Liver (tissue), 9 donors: ENCODE measurements around the gene SERPINA4. TPM values are rescaled to one million over a fixed set of nuclear protein-coding genes. Genes with fewer than 3 reads are reported as not detected.

Experiments
- DNase-seq: peaks from one replicate; pipeline ENCODE4 v3.0.0-alpha.2; 2017; ENCODE audit warnings: low spot score
- H3K27ac ChIP-seq, 2 donors: one replicate each; pipeline ENCODE4 v1.7.0; 2013; ENCODE audit warnings: inconsistent platforms in 2 of 2, low read length in 2 of 2, control low read depth in 1 of 2, low read depth in 1 of 2, mild to moderate bottlenecking in 1 of 2
- H3K27me3 ChIP-seq, 4 donors: one replicate each; pipeline versions ENCODE4 v1.6.1 to v1.7.0; 2013; ENCODE audit warnings: low read length in 3 of 4, inconsistent platforms in 1 of 4, mild to moderate bottlenecking in 1 of 4, moderate library complexity in 1 of 4; ENCODE audit not compliant: control insufficient read depth in 4 of 4, insufficient read depth in 4 of 4
- H3K36me3 ChIP-seq, 4 donors: one replicate each; pipeline versions ENCODE4 v1.6.1 to v1.7.0; 2013; ENCODE audit warnings: low read length in 3 of 4, mild to moderate bottlenecking in 3 of 4, low read depth in 1 of 4, moderate library complexity in 1 of 4; ENCODE audit not compliant: control insufficient read depth in 4 of 4, insufficient read depth in 3 of 4
- H3K4me1 ChIP-seq, 4 donors: one replicate each; pipeline versions ENCODE4 v1.6.1 to v1.7.0; 2013; ENCODE audit warnings: low read length in 3 of 4, mild to moderate bottlenecking in 3 of 4, moderate library complexity in 1 of 4; ENCODE audit not compliant: control insufficient read depth in 4 of 4, insufficient read depth in 4 of 4
- H3K4me3 ChIP-seq, 3 donors: one replicate each; pipeline versions ENCODE4 v1.6.1 to v1.7.0; 2013; ENCODE audit warnings: low read length in 3 of 3, control low read depth in 1 of 3, low read depth in 1 of 3, mild to moderate bottlenecking in 1 of 3
- H3K9ac ChIP-seq, 2 donors: one replicate each; pipeline ENCODE4 v1.7.0; 2013; ENCODE audit warnings: low read length in 2 of 2, mild to moderate bottlenecking in 2 of 2, moderate library complexity in 2 of 2, control low read depth in 1 of 2, low read depth in 1 of 2
- H3K9me3 ChIP-seq, 4 donors: one replicate each; pipeline versions ENCODE4 v1.6.1 to v1.7.0; 2013; ENCODE audit warnings: low read length in 3 of 4; ENCODE audit not compliant: control insufficient read depth in 4 of 4
- EGR1 ChIP-seq, 2 donors: IDR thresholded peaks; 2 replicates each; pipeline ENCODE4 v1.6.1; 2016 to 2018; ENCODE audit warnings: antibody characterized with exemption in 2 of 2, low read depth in 2 of 2
- FOXA1 ChIP-seq: IDR thresholded peaks from 2 replicates; pipeline ENCODE4 v1.6.1; 2016; ENCODE audit warnings: antibody characterized with exemption
- FOXA2 ChIP-seq: IDR thresholded peaks from 2 replicates; pipeline ENCODE4 v1.6.1; 2016; ENCODE audit warnings: antibody characterized with exemption
- HNF4A ChIP-seq, 2 donors: conservative IDR thresholded peaks; 2 replicates each; pipeline ENCODE4 v1.6.1; 2016; ENCODE audit warnings: antibody characterized with exemption in 2 of 2, mild to moderate bottlenecking in 2 of 2
- HNF4G ChIP-seq: IDR thresholded peaks from 2 replicates; pipeline ENCODE4 v1.6.1; 2016; ENCODE audit warnings: antibody characterized with exemption
- JUND ChIP-seq, 2 donors: IDR thresholded peaks; 2 replicates each; pipeline ENCODE4 v1.6.1; 2016; ENCODE audit warnings: antibody characterized with exemption in 2 of 2
- NR2F2 ChIP-seq: IDR thresholded peaks from 2 replicates; pipeline ENCODE4 v1.6.1; 2016; ENCODE audit warnings: antibody characterized with exemption
- RAD21 ChIP-seq, 2 donors: IDR thresholded peaks; 2 replicates each; pipeline ENCODE4 v1.6.1; 2016; ENCODE audit warnings: antibody characterized with exemption in 2 of 2, mild to moderate bottlenecking in 2 of 2
- RXRA ChIP-seq, 2 donors: IDR thresholded peaks; 2 replicates each; pipeline ENCODE4 v1.6.1; 2017 to 2018; ENCODE audit warnings: antibody characterized with exemption in 2 of 2, mild to moderate bottlenecking in 1 of 2
- SP1 ChIP-seq: IDR thresholded peaks from 2 replicates; pipeline ENCODE4 v1.6.1; 2018; ENCODE audit warnings: antibody characterized with exemption, mild to moderate bottlenecking
- TAF1 ChIP-seq: conservative IDR thresholded peaks from 2 replicates; pipeline ENCODE4 v1.6.1; 2016; ENCODE audit warnings: antibody characterized with exemption, mild to moderate bottlenecking
- YY1 ChIP-seq: IDR thresholded peaks from 2 replicates; pipeline ENCODE4 v1.6.1; 2016; ENCODE audit warnings: antibody characterized with exemption, mild to moderate bottlenecking
- WGBS: extraction: QIAGEN DNeasy Blood & Tissue Kit; methylation state at CpG from one replicate; pipeline ENCODE4 v1.1.7; 2013; 5-methylcytosine and 5-hydroxymethylcytosine counted together
- polyA plus RNA-seq, 2 donors: library from polyadenylated mRNA; stranded (reverse) in 1 of 2; unstranded in 1 of 2; fragments of 200-250 nt in 1 of 2; fragments of >200 nt in 1 of 2; fragmentation: Nextera tagmentation in 1 of 2; extraction: Ambion mirVana in 1 of 2; gene quantifications; one replicate each; pipeline versions ENCODE4 v1.2.1 to v1.2.3, GENCODE V29; 2013 to 2015
- total RNA-seq, 2 donors: library from RNA; depleted of rRNA; stranded (reverse); fragments of >200 nt; gene quantifications; one replicate each; pipeline ENCODE4 v1.2.3, GENCODE V29; 2014
- TF ChIP-seq, protein P1 (sequence below): IDR thresholded peaks from 2 replicates; pipeline ENCODE4 v1.6.1; 2016; ENCODE audit warnings: antibody characterized with exemption, mild to moderate bottlenecking
- TF ChIP-seq, protein P2 (sequence below): fragments of 150-350 bp; IDR thresholded peaks from 2 replicates; pipeline ENCODE4 v1.5.1; 2017; ENCODE audit warnings: improper control_type of control experiment, low read depth, low read length; ENCODE audit not compliant: missing input control
- donor health status: healthy.
- donor health status: healthy.
- donor health status: healthy.
- donor health status: healthy.
- donor health status: healthy.

SERPINA4 gene
- total and polyA plus RNA-seq, 4 donors: 50.5 to 150 (median 74.0) TPM

DNA sequence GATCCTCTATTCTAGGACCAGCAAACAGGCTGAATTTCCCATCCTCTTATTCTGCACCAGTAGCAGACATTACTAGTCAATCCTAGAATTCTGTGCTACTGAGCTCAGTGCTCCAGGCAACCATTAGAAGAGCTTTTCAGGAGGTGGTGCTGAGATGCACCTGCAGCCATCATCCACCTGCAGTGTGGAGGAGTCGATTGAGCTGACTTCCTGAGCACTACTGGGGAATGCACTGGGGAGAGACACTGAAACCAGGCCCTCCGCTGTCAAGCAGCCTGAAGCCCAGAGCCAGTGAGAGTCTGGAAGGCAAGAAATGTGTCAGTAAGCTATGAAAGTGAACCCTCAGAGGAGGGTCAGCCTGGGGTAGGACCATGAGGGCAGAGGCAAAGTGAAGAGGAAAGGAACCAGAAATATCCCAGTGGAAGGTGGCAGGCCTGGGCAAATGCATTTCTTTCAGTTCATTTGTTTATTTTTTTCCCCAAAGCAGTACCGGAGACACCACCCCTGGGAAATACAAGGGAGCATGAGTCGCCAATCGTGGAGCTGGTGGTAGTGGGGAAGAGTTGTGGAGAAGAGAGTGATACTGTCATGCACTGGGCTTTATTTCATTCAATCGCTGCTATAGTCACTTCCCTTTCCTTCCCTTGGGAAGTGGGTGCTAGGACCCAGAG is 23.0 kb upstream of the SERPINA4 start:
- 90% methylated on average over 6 of the region's 6 CpGs for WGBS

DNA sequence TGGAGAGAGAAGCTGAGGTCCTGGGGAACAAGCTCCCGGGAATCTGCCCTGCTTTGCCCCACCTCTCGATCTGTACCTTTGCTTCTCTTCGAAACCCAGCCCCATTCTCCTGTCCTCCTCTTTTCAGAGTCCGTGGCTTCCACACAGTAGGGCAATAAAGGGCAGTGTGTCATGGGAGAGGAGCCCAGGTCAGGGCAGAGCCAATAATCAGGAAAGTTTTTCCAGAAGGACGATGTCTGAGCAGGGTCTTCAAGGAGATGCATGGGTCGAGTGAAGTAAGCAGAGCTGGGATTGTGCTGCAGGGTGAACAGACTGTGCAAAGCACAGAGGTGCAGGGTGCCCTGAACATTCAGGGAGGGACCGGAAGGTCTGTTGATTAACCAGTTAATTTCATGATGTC is 22.1 kb upstream of the SERPINA4 start:
- no peak overlapping the region for H3K27ac ChIP-seq
- no peaks in the 10 kb centered on the region for H3K27me3 ChIP-seq
- H3K4me3 ChIP-seq: no peak overlapping the region
- TF ChIP-seq, protein P1, sequence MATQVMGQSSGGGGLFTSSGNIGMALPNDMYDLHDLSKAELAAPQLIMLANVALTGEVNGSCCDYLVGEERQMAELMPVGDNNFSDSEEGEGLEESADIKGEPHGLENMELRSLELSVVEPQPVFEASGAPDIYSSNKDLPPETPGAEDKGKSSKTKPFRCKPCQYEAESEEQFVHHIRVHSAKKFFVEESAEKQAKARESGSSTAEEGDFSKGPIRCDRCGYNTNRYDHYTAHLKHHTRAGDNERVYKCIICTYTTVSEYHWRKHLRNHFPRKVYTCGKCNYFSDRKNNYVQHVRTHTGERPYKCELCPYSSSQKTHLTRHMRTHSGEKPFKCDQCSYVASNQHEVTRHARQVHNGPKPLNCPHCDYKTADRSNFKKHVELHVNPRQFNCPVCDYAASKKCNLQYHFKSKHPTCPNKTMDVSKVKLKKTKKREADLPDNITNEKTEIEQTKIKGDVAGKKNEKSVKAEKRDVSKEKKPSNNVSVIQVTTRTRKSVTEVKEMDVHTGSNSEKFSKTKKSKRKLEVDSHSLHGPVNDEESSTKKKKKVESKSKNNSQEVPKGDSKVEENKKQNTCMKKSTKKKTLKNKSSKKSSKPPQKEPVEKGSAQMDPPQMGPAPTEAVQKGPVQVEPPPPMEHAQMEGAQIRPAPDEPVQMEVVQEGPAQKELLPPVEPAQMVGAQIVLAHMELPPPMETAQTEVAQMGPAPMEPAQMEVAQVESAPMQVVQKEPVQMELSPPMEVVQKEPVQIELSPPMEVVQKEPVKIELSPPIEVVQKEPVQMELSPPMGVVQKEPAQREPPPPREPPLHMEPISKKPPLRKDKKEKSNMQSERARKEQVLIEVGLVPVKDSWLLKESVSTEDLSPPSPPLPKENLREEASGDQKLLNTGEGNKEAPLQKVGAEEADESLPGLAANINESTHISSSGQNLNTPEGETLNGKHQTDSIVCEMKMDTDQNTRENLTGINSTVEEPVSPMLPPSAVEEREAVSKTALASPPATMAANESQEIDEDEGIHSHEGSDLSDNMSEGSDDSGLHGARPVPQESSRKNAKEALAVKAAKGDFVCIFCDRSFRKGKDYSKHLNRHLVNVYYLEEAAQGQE: no peak
- no peak for TF ChIP-seq FOXA2
- no peak for TF ChIP-seq TAF1
- TF ChIP-seq RAD21 (IDR thresholded peaks at IDR 0.05): no peak
- TF ChIP-seq YY1: no peak
- no peak for TF ChIP-seq HNF4G
- TF ChIP-seq, protein P2, sequence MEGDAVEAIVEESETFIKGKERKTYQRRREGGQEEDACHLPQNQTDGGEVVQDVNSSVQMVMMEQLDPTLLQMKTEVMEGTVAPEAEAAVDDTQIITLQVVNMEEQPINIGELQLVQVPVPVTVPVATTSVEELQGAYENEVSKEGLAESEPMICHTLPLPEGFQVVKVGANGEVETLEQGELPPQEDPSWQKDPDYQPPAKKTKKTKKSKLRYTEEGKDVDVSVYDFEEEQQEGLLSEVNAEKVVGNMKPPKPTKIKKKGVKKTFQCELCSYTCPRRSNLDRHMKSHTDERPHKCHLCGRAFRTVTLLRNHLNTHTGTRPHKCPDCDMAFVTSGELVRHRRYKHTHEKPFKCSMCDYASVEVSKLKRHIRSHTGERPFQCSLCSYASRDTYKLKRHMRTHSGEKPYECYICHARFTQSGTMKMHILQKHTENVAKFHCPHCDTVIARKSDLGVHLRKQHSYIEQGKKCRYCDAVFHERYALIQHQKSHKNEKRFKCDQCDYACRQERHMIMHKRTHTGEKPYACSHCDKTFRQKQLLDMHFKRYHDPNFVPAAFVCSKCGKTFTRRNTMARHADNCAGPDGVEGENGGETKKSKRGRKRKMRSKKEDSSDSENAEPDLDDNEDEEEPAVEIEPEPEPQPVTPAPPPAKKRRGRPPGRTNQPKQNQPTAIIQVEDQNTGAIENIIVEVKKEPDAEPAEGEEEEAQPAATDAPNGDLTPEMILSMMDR: no peak
- no peak for TF ChIP-seq RXRA (IDR thresholded peaks at IDR 0.05)
- no peak for TF ChIP-seq HNF4A (conservative IDR thresholded peaks at IDR 0.05)
- TF ChIP-seq SP1: no peak
- no peak for TF ChIP-seq JUND (IDR thresholded peaks at IDR 0.05)
- no peak overlapping the region for H3K9ac ChIP-seq
- H3K4me1 ChIP-seq: peaks cover 0 to 6% (median 0%) of the 10 kb centered on the region in 4 donors
- H3K36me3 ChIP-seq: no peaks in the 10 kb centered on the region
- no peaks in the 10 kb centered on the region for H3K9me3 ChIP-seq
- WGBS: 84% methylated on average over 7 of the region's 7 CpGs
- DNase-seq: peak; percentile 19

More for the DNA sequence above, 23.0 kb upstream of the SERPINA4 start:
- no peak overlapping the region for H3K27ac ChIP-seq
- no peak overlapping the region for H3K4me3 ChIP-seq
- DNase-seq: no peak
- H3K9ac ChIP-seq: no peak overlapping the region
- peaks cover 0 to 6% (median 0%) of the 10 kb centered on the region in 4 donors for H3K4me1 ChIP-seq
- no peaks in the 10 kb centered on the region for H3K36me3 ChIP-seq
- no peak for TF ChIP-seq JUND (IDR thresholded peaks at IDR 0.05)
- TF ChIP-seq, protein P2: no peak
- TF ChIP-seq YY1: no peak
- TF ChIP-seq, protein P1: no peak
- no peak for TF ChIP-seq HNF4A (conservative IDR thresholded peaks at IDR 0.05)
- TF ChIP-seq RXRA (IDR thresholded peaks at IDR 0.05): no peak
- TF ChIP-seq EGR1 (IDR thresholded peaks at IDR 0.05; ENCODE audit: low read depth in 2 of 2): no peak
- TF ChIP-seq FOXA1: no peak
- TF ChIP-seq HNF4G: no peak
- no peak for TF ChIP-seq NR2F2
- TF ChIP-seq RAD21 (IDR thresholded peaks at IDR 0.05): no peak
- no peaks in the 10 kb centered on the region for H3K9me3 ChIP-seq
- no peaks in the 10 kb centered on the region for H3K27me3 ChIP-seq
